HG03097 (cell line): ENCODE results near the gene ABCB8.
A peak's percentile ranks its signal among the peaks of the same experiment; 100 is the strongest.

Experiments
- ATAC-seq: cut with Tn5 transposase; IDR thresholded peaks from one replicate; pipeline ENCODE4 v1.9.1; 2021; ENCODE audit not compliant: unreplicated experiment, low FRiP score

The ABCB8 gene

GRCh38 chr7:151028131-151028947, at the start of gene ABCB8:
Gene ABCB8 (plus strand): TSS chr7:151028450. CDS start chr7:151028516, 66 bp downstream.
- peak; percentile 94 for ATAC-seq

GRCh38 chr7:150979713-150980390, 48.4 kb upstream of the ABCB8 start:
- ATAC-seq: no peak

DNA sequence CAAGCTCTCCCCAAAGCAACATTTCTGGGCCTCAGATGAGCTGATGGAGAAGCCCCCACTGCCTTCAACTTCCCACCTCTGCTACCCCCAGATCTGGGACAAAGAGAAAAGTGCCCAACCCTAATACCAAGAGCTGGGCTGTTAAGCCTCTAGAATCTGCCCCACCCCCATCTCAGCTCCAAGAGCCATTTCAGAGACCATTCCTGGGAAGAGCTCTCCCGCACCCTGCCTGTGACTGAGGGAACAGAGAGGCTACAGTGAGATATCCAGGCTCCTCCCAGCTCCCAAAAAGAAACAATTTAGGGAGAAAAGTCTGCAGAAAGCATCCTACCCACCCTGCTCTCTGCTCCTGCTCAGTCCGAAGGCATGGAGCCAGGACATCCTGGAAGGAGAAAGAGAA, 47.6 kb upstream of the ABCB8 start:
- ATAC-seq: no peak

DNA sequence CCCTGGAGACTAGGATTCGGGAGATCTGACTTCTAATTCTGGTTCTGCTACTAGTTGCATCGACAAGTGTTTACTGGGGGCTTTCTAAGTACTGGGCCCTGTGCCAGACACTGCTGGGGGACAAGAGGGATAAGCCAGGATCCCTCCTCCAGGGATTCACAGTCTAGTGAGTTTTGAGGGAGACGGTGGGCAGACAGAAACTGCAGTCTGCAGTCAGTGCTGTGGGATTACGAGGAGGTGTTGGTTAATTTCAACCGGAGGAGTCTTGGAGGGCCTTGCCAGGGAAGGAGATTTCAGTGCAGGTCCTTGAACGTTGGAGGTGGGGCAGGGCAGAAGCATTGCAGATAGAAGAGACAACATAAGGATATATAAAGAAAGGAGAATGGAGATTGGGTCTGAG, 46.6 kb upstream of the ABCB8 start:
- no peak for ATAC-seq

- ATAC-seq: no peak
These were observed 45.9 kb upstream of the ABCB8 start for GRCh38 chr7:150982351-150982750.

DNA sequence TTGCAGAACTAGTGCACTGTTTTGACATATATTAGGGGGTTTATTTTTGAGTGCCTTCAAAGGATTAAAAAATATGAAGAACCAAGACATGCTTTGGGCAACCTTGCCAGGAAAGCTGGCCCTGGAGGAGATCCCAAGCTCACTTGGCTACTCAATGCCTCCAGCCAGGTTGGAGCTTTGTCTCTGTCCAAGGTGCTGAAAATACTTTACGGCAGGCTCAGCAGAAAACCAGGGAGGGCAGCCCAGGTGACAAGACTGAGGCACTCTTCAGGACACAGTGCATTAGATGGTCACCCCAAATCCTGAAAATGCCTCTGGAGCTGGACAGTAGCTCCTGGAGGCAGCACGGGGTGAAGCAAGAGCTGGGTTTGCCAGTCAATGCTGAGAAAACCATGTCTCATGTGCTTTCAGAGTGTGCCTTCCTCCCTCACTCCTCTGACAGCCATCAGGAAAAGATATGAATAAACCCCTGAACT, 44.3 kb upstream of the ABCB8 start:
- ATAC-seq: no peak

DNA sequence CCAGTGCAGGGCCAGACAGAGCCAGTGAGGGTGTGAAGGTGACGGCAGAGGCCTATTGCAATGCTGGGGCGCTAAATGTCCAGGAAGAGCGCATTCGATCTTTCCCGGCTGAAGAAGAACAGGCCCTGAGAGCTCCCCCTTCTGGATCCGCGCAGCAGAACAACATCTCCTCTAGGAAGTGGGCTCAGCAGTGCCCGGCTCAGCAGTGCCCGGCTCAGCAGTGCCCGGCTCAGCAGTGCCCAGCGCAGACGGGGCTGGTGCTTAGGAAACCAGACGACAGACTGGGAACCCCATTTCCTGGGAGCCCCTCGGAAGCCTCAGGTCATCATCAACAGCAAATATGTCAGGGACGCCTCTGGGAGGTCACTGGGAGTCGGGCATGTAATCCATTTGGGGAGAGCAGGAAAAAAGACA, 42.1 kb upstream of the ABCB8 start:
- no peak for ATAC-seq

- no peak for ATAC-seq
These were observed 41.7 kb upstream of the ABCB8 start for GRCh38 chr7:150986556-150986955.

DNA sequence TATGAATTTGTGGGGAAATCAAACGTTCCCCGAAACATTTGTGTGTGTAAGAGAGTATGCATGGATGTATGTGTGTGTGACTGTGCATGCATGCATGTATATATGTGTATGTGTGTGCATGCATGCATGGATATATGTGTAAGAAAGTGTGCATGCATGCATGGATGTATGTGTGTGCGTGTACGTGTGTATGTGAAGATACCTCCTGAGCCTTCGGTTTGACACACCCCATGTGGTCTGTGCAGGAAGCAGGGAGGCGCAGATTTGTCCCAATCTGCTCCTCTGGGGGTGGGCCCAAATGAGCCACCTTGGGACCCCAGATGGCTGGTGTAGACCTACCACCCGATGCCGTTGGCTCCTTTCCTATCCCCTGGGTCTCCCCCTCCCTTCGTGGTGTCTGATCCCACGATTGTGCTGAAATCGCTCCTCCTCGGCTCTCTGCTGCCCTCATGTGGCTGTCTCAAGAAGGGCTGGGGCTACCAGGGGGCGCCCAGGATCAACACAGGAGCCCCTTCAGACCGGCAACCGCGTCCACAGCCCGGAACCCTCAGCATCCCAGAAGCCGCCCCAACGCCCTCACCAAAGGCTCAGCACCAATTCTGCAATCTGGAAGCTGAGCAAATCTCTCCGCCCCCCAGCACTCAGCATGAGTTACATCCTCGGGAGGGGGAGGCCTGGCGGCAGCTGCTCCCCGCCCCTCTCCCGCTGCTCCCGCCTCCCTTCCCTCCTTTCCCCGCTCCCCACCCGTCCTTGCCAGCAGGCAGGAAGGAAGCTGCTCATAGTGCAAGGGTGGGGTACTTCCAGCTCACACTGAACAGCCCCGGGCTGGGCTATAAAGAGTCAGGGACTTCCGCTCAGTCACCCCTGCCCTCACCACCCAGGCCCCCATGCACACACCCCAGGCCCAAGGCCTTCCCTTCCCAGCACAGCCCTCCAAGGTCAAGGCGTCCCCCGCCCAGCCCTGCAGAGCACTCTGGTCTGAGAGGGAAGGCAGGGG, 39.7 kb upstream of the ABCB8 start:
- ATAC-seq: no peak

- ATAC-seq: no peak
These were observed 38.8 kb upstream of the ABCB8 start for GRCh38 chr7:150989456-150989855.

GRCh38 chr7:150990416-150991186, 37.6 kb upstream of the ABCB8 start, which contains the start of gene NOS3:
Gene NOS3 (plus strand): TSS chr7:150991017. CDS start chr7:150993804, 2,787 bp downstream.
- ATAC-seq: no peak

DNA sequence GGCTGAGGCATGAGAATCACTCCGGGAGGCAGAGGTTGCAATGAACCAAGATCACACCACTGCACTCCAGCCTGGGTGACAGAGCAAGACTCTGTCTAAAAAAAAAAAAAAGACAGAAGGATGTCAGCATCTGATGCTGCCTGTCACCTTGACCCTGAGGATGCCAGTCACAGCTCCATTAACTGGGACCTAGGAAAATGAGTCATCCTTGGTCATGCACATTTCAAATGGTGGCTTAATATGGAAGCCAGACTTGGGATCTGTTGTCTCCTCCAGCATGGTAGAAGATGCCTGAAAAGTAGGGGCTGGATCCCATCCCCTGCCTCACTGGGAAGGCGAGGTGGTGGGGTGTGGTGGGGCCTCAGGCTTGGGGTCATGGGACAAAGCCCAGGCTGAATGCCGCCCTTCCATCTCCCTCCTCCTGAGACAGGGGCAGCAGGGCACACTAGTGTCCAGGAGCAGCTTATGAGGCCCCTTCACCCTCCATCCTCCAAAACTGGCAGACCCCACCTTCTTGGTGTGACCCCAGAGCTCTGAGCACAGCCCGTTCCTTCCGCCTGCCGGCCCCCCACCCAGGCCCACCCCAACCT, 36.1 kb upstream of the ABCB8 start:
- ATAC-seq: no peak

DNA sequence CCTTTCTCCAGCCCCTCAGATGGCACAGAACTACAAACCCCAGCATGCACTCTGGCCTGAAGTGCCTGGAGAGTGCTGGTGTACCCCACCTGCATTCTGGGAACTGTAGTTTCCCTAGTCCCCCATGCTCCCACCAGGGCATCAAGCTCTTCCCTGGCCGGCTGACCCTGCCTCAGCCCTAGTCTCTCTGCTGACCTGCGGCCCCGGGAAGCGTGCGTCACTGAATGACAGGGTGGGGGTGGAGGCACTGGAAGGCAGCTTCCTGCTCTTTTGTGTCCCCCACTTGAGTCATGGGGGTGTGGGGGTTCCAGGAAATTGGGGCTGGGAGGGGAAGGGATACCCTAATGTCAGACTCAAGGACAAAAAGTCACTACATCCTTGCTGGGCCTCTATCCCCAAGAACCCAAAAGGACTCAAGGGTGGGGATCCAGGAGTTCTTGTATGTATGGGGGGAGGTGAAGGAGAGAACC, 35.4 kb upstream of the ABCB8 start:
- no peak for ATAC-seq

DNA sequence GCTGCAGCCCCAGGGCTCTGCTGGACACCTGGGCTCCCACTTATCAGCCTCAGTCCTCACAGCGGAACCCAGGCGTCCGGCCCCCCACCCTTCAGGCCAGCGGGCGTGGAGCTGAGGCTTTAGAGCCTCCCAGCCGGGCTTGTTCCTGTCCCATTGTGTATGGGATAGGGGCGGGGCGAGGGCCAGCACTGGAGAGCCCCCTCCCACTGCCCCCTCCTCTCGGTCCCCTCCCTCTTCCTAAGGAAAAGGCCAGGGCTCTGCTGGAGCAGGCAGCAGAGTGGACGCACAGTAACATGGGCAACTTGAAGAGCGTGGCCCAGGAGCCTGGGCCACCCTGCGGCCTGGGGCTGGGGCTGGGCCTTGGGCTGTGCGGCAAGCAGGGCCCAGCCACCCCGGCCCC, 34.7 kb upstream of the ABCB8 start:
- no peak for ATAC-seq

GRCh38 chr7:150994141-150994837, 34.0 kb upstream of the ABCB8 start:
- ATAC-seq: no peak

GRCh38 chr7:150994838-150995510, 33.3 kb upstream of the ABCB8 start:
- no peak for ATAC-seq

GRCh38 chr7:150996376-150997074, 31.7 kb upstream of the ABCB8 start:
- no peak for ATAC-seq

GRCh38 chr7:150997075-150997511, 31.2 kb upstream of the ABCB8 start:
- ATAC-seq: no peak
